Effector memory CD8-positive, alpha-beta T cell (primary cell): ENCODE results near the gene PRKCQ.

Experiments used
- ATAC-seq: fragments of 150-1000 bp; cut with Tn5 transposase; replicated peaks from 2 replicates; pipeline ENCODE4 v1.10.0; 2021; ENCODE audit warnings: mild to moderate bottlenecking, moderate library complexity
- DNase-seq, 3 experiments: peaks; one replicate each; pipeline ENCODE4 v3.0.0; 2021
- H3K27ac Mint-ChIP-seq, 2 donors: one replicate each; pipeline ENCODE4 v1.8.0; 2022; ENCODE audit warnings: mild to moderate bottlenecking in 2 of 2, mixed read lengths in 2 of 2, moderate library complexity in 2 of 2
- H3K27me3 Mint-ChIP-seq, 2 donors: one replicate each; pipeline ENCODE4 v1.8.0; 2022; ENCODE audit warnings: mixed read lengths in 2 of 2
- H3K36me3 Mint-ChIP-seq: one replicate; pipeline ENCODE4 v1.8.0; 2022; ENCODE audit warnings: mild to moderate bottlenecking, moderate library complexity, mixed read lengths; ENCODE audit not compliant: insufficient read depth
- H3K4me1 Mint-ChIP-seq, 2 donors: one replicate each; pipeline ENCODE4 v1.8.0; 2022; ENCODE audit warnings: low read depth in 2 of 2, mixed read lengths in 2 of 2
- H3K4me3 Mint-ChIP-seq, 2 donors: one replicate each; pipeline ENCODE4 v1.8.0; 2022; ENCODE audit warnings: mild to moderate bottlenecking in 2 of 2, mixed read lengths in 2 of 2, moderate library complexity in 2 of 2
- H3K9me3 Mint-ChIP-seq, 2 donors: one replicate each; pipeline ENCODE4 v1.8.0; 2022; ENCODE audit warnings: mixed read lengths in 2 of 2

The PRKCQ gene

GRCh38 chr10:6603142-6604125 is 23.4 kb upstream of the PRKCQ start:
- Mint-ChIP-seq H3K4me1 (peaks cover 43 to 45% of the 10 kb centered on the region in 2 donors), H3K4me3 (no peak overlapping the region), H3K27me3 (no peaks in the 10 kb centered on the region), H3K9me3 (no peaks in the 10 kb centered on the region), H3K27ac (no peak overlapping the region), H3K36me3 (peaks cover 11% of the 10 kb centered on the region)
- ATAC-seq (no peak), DNase-seq (no peak)

GRCh38 chr10:6602700-6603084 is 22.6 kb upstream of the PRKCQ start:
- H3K4me3 Mint-ChIP-seq: no peak overlapping the region
- DNase-seq (no peak), ATAC-seq (no peak)
- H3K9me3 Mint-ChIP-seq: no peaks in the 10 kb centered on the region
- peaks cover 43 to 45% of the 10 kb centered on the region in 2 donors for H3K4me1 Mint-ChIP-seq
- H3K36me3 Mint-ChIP-seq: peaks cover 11% of the 10 kb centered on the region
- H3K27me3 Mint-ChIP-seq: no peaks in the 10 kb centered on the region
- H3K27ac Mint-ChIP-seq: no peak overlapping the region

- Mint-ChIP-seq H3K4me3 (peak overlapping the region in 1 of 2 donors; percentile 8), H3K4me1 (peaks cover 38 to 41% of the 10 kb centered on the region in 2 donors), H3K36me3 (peaks cover 11% of the 10 kb centered on the region)
Measured at GRCh38 chr10:6602026-6602699, 22.1 kb upstream of the PRKCQ start.

GRCh38 chr10:6601246-6601805 is 21.2 kb upstream of the PRKCQ start:
- DNase-seq (peak in 1 of 3 experiments; percentile 15), ATAC-seq (peak; percentile 65)
- H3K9me3 Mint-ChIP-seq: no peaks in the 10 kb centered on the region
- peaks cover 11% of the 10 kb centered on the region for H3K36me3 Mint-ChIP-seq
- H3K4me1 Mint-ChIP-seq: peaks cover 33 to 36% of the 10 kb centered on the region in 2 donors
- peak overlapping the region in 1 of 2 donors; percentile 84 for H3K27ac Mint-ChIP-seq
- peak overlapping the region in 1 of 2 donors; percentile 57 for H3K4me3 Mint-ChIP-seq
- H3K27me3 Mint-ChIP-seq: no peaks in the 10 kb centered on the region

More at GRCh38 chr10:6602026-6602699, 22.1 kb upstream of the PRKCQ start:
- DNase-seq (no peak), ATAC-seq (no peak)
- H3K27ac Mint-ChIP-seq: no peak overlapping the region
- H3K9me3 Mint-ChIP-seq: no peaks in the 10 kb centered on the region
- no peaks in the 10 kb centered on the region for H3K27me3 Mint-ChIP-seq

- ATAC-seq: no peak
- DNase-seq: no peak
- Mint-ChIP-seq H3K4me1 (peaks cover 29 to 36% of the 10 kb centered on the region in 2 donors), H3K36me3 (peaks cover 11% of the 10 kb centered on the region), H3K4me3 (peak overlapping the region; percentile 17 to 31), H3K27ac (peak overlapping the region; percentile 49 to 60), H3K9me3 (no peaks in the 10 kb centered on the region), H3K27me3 (no peaks in the 10 kb centered on the region)
Measured at GRCh38 chr10:6600224-6600987, 20.3 kb upstream of the PRKCQ start.

- peaks cover 11% of the 10 kb centered on the region for H3K36me3 Mint-ChIP-seq
- ATAC-seq (no peak), DNase-seq (no peak)
- H3K4me3 Mint-ChIP-seq: no peak overlapping the region
- H3K4me1 Mint-ChIP-seq: peaks cover 35% of the 10 kb centered on the region in 2 donors
- H3K27me3 Mint-ChIP-seq: no peaks in the 10 kb centered on the region
- H3K9me3 Mint-ChIP-seq: no peaks in the 10 kb centered on the region
- H3K27ac Mint-ChIP-seq: peak overlapping the region; percentile 32 to 49
Measured at GRCh38 chr10:6598679-6599078, 18.6 kb upstream of the PRKCQ start.

GRCh38 chr10:6597478-6597877 is 17.4 kb upstream of the PRKCQ start:
- no peak overlapping the region for H3K4me3 Mint-ChIP-seq
- H3K27ac Mint-ChIP-seq: peak overlapping the region in 1 of 2 donors; percentile 68
- no peak for DNase-seq
- H3K27me3 Mint-ChIP-seq: no peaks in the 10 kb centered on the region
- peak; percentile 41 for ATAC-seq
- no peaks in the 10 kb centered on the region for H3K9me3 Mint-ChIP-seq
- peaks cover 6% of the 10 kb centered on the region for H3K36me3 Mint-ChIP-seq
- peaks cover 41 to 47% of the 10 kb centered on the region in 2 donors for H3K4me1 Mint-ChIP-seq

- peaks cover 4% of the 10 kb centered on the region for H3K36me3 Mint-ChIP-seq
- ATAC-seq (no peak), DNase-seq (no peak)
- H3K4me3 Mint-ChIP-seq: no peak overlapping the region
- no peak overlapping the region for H3K27ac Mint-ChIP-seq
- H3K9me3 Mint-ChIP-seq: no peaks in the 10 kb centered on the region
- no peaks in the 10 kb centered on the region for H3K27me3 Mint-ChIP-seq
- H3K4me1 Mint-ChIP-seq: peaks cover 44 to 50% of the 10 kb centered on the region in 2 donors
Measured at GRCh38 chr10:6595499-6595898, 15.4 kb upstream of the PRKCQ start.

- Mint-ChIP-seq H3K36me3 (peaks cover 3% of the 10 kb centered on the region), H3K27me3 (no peaks in the 10 kb centered on the region), H3K4me1 (peaks cover 42 to 48% of the 10 kb centered on the region in 2 donors), H3K27ac (peak overlapping the region; percentile 42 to 57), H3K9me3 (no peaks in the 10 kb centered on the region), H3K4me3 (peak overlapping the region; percentile 20 to 32)
- DNase-seq (no peak), ATAC-seq (peak; percentile 18)
Measured at GRCh38 chr10:6593241-6593671, 13.2 kb upstream of the PRKCQ start.

GRCh38 chr10:6592080-6592479 is 12.0 kb upstream of the PRKCQ start:
- peaks cover 42 to 56% of the 10 kb centered on the region in 2 donors for H3K4me1 Mint-ChIP-seq
- H3K27me3 Mint-ChIP-seq: no peaks in the 10 kb centered on the region
- no peaks in the 10 kb centered on the region for H3K9me3 Mint-ChIP-seq
- peak overlapping the region; percentile 49 to 63 for H3K4me3 Mint-ChIP-seq
- peaks cover 3% of the 10 kb centered on the region for H3K36me3 Mint-ChIP-seq
- ATAC-seq (peak; percentile 88), DNase-seq (no peak)
- peak overlapping the region; percentile 79 to 92 for H3K27ac Mint-ChIP-seq

- peaks cover 42 to 57% of the 10 kb centered on the region in 2 donors for H3K4me1 Mint-ChIP-seq
- peak; percentile 22 for ATAC-seq
- peaks cover 4% of the 10 kb centered on the region for H3K36me3 Mint-ChIP-seq
Measured at GRCh38 chr10:6591668-6592067, 11.6 kb upstream of the PRKCQ start.

GRCh38 chr10:6590100-6590499 is 10.0 kb upstream of the PRKCQ start:
- DNase-seq (no peak), ATAC-seq (no peak)
- H3K4me1 Mint-ChIP-seq: peaks cover 52 to 71% of the 10 kb centered on the region in 2 donors
- H3K4me3 Mint-ChIP-seq: peak overlapping the region in 1 of 2 donors; percentile 22
- no peaks in the 10 kb centered on the region for H3K27me3 Mint-ChIP-seq
- no peaks in the 10 kb centered on the region for H3K9me3 Mint-ChIP-seq
- peaks cover 10% of the 10 kb centered on the region for H3K36me3 Mint-ChIP-seq
- peak overlapping the region; percentile 79 to 92 for H3K27ac Mint-ChIP-seq

More at GRCh38 chr10:6591668-6592067, 11.6 kb upstream of the PRKCQ start:
- Mint-ChIP-seq H3K27me3 (no peaks in the 10 kb centered on the region), H3K9me3 (no peaks in the 10 kb centered on the region), H3K4me3 (peak overlapping the region; percentile 49 to 63), H3K27ac (peak overlapping the region; percentile 79 to 92)
- DNase-seq: no peak
